Chondrocyte (in vitro differentiated cells): ENCODE data around the gene PACSIN1. TPM values are rescaled to one million over a fixed set of nuclear protein-coding genes. Genes with fewer than 3 reads are reported as not detected.

Experiments
- DNase-seq: peaks from one replicate; pipeline ENCODE4 v3.0.0; 2021; ENCODE audit warnings: mixed read lengths, low spot score
- H3K27ac Mint-ChIP-seq: one replicate; pipeline ENCODE4 v1.8.0; 2021; ENCODE audit warnings: mild to moderate bottlenecking, moderate library complexity, mixed read lengths; ENCODE audit not compliant: unreplicated experiment
- H3K27me3 Mint-ChIP-seq: 2 replicates; pipeline ENCODE4 v1.8.0; 2021; ENCODE audit warnings: low read depth, mixed read lengths
- H3K36me3 Mint-ChIP-seq: 2 replicates; pipeline ENCODE4 v1.8.0; 2021; ENCODE audit warnings: low read depth, mixed read lengths
- H3K4me1 Mint-ChIP-seq: 2 replicates; pipeline ENCODE4 v1.8.0; 2021; ENCODE audit warnings: low read depth, mild to moderate bottlenecking, mixed read lengths
- H3K4me3 Mint-ChIP-seq: one replicate; pipeline ENCODE4 v1.8.0; 2021; ENCODE audit warnings: mild to moderate bottlenecking, moderate library complexity, mixed read lengths; ENCODE audit not compliant: unreplicated experiment
- H3K9me3 Mint-ChIP-seq: 2 replicates; pipeline ENCODE4 v1.8.0; 2021; ENCODE audit warnings: low read depth, mixed read lengths
- total RNA-seq: library from RNA; stranded (reverse); gene quantifications from 3 replicates; pipeline ENCODE4 v1.2.1, GENCODE V29; 2021
- TF ChIP-seq, protein P1 (sequence below): fragments of 200-600 bp; sonication (generic); IDR thresholded peaks from 2 replicates; pipeline ENCODE4 v1.5.0; 2021; ENCODE audit warnings: antibody characterized with exemption, mild to moderate bottlenecking, moderate library complexity

The PACSIN1 gene
- total RNA-seq, 1 donor from 2014 or later = 0.15 TPM

DNA sequence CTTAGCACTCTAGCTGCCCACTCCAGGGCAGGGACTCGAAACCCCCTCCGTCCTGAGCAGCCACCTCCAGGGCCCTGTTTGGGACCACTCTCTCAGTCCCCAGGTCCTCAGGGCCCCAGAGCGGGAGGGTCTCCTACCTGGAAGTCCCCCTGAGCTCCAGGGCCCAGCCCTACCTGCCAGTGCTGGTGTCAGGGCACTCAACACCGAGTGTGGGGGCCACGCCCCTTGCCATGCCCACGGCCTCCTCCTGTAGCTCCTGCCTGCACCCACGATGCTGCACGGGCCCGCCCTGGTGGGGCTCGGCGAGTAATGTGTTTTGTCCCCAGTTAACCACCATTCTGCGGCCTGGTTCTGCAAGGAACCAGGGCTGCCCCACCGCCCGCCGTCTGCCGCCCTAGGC, 68.8 kb downstream of the PACSIN1 start:
- no peaks in the 10 kb centered on the region for H3K9me3 Mint-ChIP-seq
- H3K27me3 Mint-ChIP-seq = no peaks in the 10 kb centered on the region
- H3K36me3 Mint-ChIP-seq = no peaks in the 10 kb centered on the region
- TF ChIP-seq, protein P1, sequence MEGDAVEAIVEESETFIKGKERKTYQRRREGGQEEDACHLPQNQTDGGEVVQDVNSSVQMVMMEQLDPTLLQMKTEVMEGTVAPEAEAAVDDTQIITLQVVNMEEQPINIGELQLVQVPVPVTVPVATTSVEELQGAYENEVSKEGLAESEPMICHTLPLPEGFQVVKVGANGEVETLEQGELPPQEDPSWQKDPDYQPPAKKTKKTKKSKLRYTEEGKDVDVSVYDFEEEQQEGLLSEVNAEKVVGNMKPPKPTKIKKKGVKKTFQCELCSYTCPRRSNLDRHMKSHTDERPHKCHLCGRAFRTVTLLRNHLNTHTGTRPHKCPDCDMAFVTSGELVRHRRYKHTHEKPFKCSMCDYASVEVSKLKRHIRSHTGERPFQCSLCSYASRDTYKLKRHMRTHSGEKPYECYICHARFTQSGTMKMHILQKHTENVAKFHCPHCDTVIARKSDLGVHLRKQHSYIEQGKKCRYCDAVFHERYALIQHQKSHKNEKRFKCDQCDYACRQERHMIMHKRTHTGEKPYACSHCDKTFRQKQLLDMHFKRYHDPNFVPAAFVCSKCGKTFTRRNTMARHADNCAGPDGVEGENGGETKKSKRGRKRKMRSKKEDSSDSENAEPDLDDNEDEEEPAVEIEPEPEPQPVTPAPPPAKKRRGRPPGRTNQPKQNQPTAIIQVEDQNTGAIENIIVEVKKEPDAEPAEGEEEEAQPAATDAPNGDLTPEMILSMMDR = no peak
- no peak overlapping the region for H3K27ac Mint-ChIP-seq
- DNase-seq = no peak
- no peak overlapping the region for H3K4me3 Mint-ChIP-seq
- H3K4me1 Mint-ChIP-seq = no peaks in the 10 kb centered on the region

GRCh38 chr6:34535199-34535598, 69.3 kb downstream of the PACSIN1 start:
- Mint-ChIP-seq H3K9me3 (no peaks in the 10 kb centered on the region), H3K27ac (no peak overlapping the region), H3K4me1 (no peaks in the 10 kb centered on the region), H3K27me3 (no peaks in the 10 kb centered on the region), H3K4me3 (no peak overlapping the region), H3K36me3 (no peaks in the 10 kb centered on the region)
- no peak for DNase-seq
- TF ChIP-seq, protein P1 = no peak

- H3K27me3 Mint-ChIP-seq = no peaks in the 10 kb centered on the region
- no peak for DNase-seq
- H3K4me1 Mint-ChIP-seq = no peaks in the 10 kb centered on the region
- TF ChIP-seq, protein P1 = no peak
- H3K36me3 Mint-ChIP-seq = no peaks in the 10 kb centered on the region
- H3K4me3 Mint-ChIP-seq = no peak overlapping the region
- no peaks in the 10 kb centered on the region for H3K9me3 Mint-ChIP-seq
- H3K27ac Mint-ChIP-seq = no peak overlapping the region
These were observed 69.8 kb downstream of the PACSIN1 start for GRCh38 chr6:34535646-34536045.

- TF ChIP-seq, protein P1 = no peak
- no peaks in the 10 kb centered on the region for H3K9me3 Mint-ChIP-seq
- H3K36me3 Mint-ChIP-seq = no peaks in the 10 kb centered on the region
- no peaks in the 10 kb centered on the region for H3K27me3 Mint-ChIP-seq
- H3K4me1 Mint-ChIP-seq = no peaks in the 10 kb centered on the region
- DNase-seq = no peak
- no peak overlapping the region for H3K27ac Mint-ChIP-seq
- no peak overlapping the region for H3K4me3 Mint-ChIP-seq
These were observed 70.5 kb downstream of the PACSIN1 start for GRCh38 chr6:34536251-34536958.

DNA sequence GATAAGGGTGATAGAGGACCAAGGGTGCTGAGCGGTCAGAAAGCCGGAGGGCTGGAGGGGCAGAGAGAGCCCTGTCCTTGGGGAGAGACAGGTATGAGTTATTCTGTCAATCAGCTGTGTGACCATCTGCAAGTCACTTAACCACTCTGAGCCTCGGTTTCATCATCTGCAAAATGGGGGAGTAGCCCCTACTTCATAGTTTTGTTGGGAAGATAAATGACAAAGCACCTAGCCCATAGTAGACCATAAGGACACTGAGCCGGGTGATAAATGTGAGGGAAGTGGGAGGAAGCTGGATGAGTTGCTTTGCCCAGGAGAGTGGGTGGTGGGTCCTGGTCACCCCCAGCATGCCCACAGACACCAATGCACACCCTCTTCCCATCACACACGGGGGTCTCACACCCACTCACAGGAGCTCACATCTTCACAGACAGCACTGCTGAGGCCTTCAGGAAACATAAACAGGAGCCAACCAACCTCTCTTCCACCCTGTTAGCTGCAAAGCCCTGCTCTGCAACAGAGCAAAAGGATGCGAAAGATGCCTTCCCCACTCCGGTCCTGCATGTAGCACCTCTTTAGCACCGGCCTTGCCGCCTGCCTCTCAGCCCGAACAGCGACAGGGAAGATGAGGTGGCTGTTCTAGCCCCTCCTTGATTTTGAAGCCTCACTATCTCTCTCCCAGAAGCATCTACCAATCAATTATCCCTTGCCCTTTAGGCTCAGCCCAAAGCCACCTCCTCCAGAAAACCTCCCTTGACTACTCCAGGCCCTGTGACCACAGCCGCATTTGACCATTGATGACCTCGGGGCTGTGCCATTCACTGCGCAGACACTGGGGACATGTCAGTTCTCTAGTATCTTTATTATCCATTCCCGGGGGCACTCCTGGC, 71.3 kb downstream of the PACSIN1 start:
- Mint-ChIP-seq H3K9me3 (no peaks in the 10 kb centered on the region), H3K27me3 (no peaks in the 10 kb centered on the region), H3K4me3 (no peak overlapping the region), H3K27ac (no peak overlapping the region), H3K4me1 (no peaks in the 10 kb centered on the region), H3K36me3 (no peaks in the 10 kb centered on the region)
- TF ChIP-seq, protein P1 = no peak
- no peak for DNase-seq
